ENCODE results near the gene TRIM72.

- TF ChIP-seq CTCF (conservative IDR thresholded peaks at IDR 0.05) (no peak), EZH2 (IDR thresholded peaks at IDR 0.05; ENCODE audit: low read depth) (no peak)
Observed at GRCh38 chr16:31253642-31254045, 39.7 kb downstream of the TRIM72 start.
